BE2C (cell line): ENCODE measurements around the gene ZBTB16.

ENCODE experiments used
- DNase-seq: peaks from one replicate; pipeline ENCODE4 v3.0.0-alpha.2; 2020
- H3K27me3 ChIP-seq: fragments of 250-450 bp; sonication (Bioruptor Pico); 2 replicates; pipeline ENCODE4 v1.5.1; 2020; ENCODE audit warnings: mild to moderate bottlenecking
- H3K36me3 ChIP-seq: fragments of 250-450 bp; sonication (Bioruptor Pico); 2 replicates; pipeline ENCODE4 v1.5.1; 2020; ENCODE audit warnings: mild to moderate bottlenecking
- H3K4me1 ChIP-seq: fragments of 250-450 bp; sonication (Bioruptor Pico); 2 replicates; pipeline ENCODE4 v1.5.1; 2020
- H3K4me3 ChIP-seq: 2 replicates; pipeline ENCODE4 v1.5.1; 2011; ENCODE audit warnings: low read depth, low read length
- H3K9me3 ChIP-seq: fragments of 250-450 bp; sonication (Bioruptor Pico); 2 replicates; pipeline ENCODE4 v1.5.1; 2020
- TF ChIP-seq, protein P1 (sequence below): IDR thresholded peaks from 2 replicates; pipeline ENCODE4 v1.5.1; 2012; ENCODE audit warnings: mild to moderate bottlenecking, low read depth, low read length

ZBTB16 gene

DNA sequence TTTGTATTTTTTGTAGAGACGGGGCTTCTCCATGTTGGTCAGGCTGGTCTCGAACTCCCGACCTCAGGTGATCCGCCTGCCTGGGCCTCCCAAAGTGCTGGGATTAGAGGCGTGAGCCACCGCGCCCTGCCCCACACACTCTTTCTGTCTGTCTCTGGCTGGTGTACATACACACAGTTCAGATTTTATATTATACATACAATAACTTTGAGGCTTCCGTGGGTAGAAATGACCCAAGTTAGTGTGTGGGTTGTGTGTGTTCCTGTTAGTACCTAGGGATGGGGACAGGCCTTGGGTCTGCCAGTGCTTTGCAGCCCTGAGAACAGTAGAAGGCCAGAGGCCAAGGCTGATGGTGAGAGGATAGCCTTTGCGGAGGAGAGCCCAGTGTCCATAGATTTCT lies 2.8 kb downstream of the ZBTB16 start:
- Histone ChIP-seq H3K9me3 (no peaks in the 10 kb centered on the region), H3K27me3 (peaks cover 94% of the 10 kb centered on the region), H3K4me1 (no peaks in the 10 kb centered on the region), H3K4me3 (no peak overlapping the region), H3K36me3 (no peaks in the 10 kb centered on the region)
- DNase-seq: no peak
- TF ChIP-seq, protein P1, sequence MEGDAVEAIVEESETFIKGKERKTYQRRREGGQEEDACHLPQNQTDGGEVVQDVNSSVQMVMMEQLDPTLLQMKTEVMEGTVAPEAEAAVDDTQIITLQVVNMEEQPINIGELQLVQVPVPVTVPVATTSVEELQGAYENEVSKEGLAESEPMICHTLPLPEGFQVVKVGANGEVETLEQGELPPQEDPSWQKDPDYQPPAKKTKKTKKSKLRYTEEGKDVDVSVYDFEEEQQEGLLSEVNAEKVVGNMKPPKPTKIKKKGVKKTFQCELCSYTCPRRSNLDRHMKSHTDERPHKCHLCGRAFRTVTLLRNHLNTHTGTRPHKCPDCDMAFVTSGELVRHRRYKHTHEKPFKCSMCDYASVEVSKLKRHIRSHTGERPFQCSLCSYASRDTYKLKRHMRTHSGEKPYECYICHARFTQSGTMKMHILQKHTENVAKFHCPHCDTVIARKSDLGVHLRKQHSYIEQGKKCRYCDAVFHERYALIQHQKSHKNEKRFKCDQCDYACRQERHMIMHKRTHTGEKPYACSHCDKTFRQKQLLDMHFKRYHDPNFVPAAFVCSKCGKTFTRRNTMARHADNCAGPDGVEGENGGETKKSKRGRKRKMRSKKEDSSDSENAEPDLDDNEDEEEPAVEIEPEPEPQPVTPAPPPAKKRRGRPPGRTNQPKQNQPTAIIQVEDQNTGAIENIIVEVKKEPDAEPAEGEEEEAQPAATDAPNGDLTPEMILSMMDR: no peak

DNA sequence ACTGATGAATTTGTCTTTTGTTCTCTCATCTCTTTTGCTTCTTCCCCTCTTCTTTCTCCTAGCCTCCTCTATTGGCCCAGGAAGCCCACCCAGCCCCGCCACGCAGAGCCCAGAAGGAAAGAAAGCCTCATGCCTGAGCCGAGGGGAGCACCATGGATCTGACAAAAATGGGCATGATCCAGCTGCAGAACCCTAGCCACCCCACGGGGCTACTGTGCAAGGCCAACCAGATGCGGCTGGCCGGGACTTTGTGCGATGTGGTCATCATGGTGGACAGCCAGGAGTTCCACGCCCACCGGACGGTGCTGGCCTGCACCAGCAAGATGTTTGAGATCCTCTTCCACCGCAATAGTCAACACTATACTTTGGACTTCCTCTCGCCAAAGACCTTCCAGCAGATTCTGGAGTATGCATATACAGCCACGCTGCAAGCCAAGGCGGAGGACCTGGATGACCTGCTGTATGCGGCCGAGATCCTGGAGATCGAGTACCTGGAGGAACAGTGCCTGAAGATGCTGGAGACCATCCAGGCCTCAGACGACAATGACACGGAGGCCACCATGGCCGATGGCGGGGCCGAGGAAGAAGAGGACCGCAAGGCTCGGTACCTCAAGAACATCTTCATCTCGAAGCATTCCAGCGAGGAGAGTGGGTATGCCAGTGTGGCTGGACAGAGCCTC lies 3.8 kb downstream of the ZBTB16 start:
- no peak overlapping the region for H3K4me3 ChIP-seq
- DNase-seq: no peak
- no peaks in the 10 kb centered on the region for H3K36me3 ChIP-seq
- TF ChIP-seq, protein P1: no peak
- peaks cover 87% of the 10 kb centered on the region for H3K27me3 ChIP-seq
- no peaks in the 10 kb centered on the region for H3K9me3 ChIP-seq
- H3K4me1 ChIP-seq: no peaks in the 10 kb centered on the region

DNA sequence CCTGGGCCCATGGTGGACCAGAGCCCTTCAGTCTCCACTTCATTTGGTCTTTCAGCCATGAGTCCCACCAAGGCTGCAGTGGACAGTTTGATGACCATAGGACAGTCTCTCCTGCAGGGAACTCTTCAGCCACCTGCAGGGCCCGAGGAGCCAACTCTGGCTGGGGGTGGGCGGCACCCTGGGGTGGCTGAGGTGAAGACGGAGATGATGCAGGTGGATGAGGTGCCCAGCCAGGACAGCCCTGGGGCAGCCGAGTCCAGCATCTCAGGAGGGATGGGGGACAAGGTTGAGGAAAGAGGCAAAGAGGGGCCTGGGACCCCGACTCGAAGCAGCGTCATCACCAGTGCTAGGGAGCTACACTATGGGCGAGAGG lies 4.3 kb downstream of the ZBTB16 start:
- Histone ChIP-seq H3K4me1 (no peaks in the 10 kb centered on the region), H3K36me3 (no peaks in the 10 kb centered on the region)

DNA sequence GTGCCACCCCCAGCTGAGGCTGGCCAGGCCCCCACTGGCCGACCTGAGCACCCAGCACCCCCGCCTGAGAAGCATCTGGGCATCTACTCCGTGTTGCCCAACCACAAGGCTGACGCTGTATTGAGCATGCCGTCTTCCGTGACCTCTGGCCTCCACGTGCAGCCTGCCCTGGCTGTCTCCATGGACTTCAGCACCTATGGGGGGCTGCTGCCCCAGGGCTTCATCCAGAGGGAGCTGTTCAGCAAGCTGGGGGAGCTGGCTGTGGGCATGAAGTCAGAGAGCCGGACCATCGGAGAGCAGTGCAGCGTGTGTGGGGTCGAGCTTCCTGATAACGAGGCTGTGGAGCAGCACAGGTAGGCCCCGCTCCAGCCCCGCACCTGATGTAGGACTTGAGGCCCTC lies 4.7 kb downstream of the ZBTB16 start:
- H3K36me3 ChIP-seq: no peaks in the 10 kb centered on the region
- TF ChIP-seq, protein P1: no peak
- no peaks in the 10 kb centered on the region for H3K4me1 ChIP-seq
- H3K27me3 ChIP-seq: peaks cover 78% of the 10 kb centered on the region
- no peaks in the 10 kb centered on the region for H3K9me3 ChIP-seq
- H3K4me3 ChIP-seq: no peak overlapping the region
- no peak for DNase-seq

More for the DNA sequence above, 4.3 kb downstream of the ZBTB16 start:
- H3K9me3 ChIP-seq: no peaks in the 10 kb centered on the region
- no peak overlapping the region for H3K4me3 ChIP-seq
- H3K27me3 ChIP-seq: peaks cover 82% of the 10 kb centered on the region
- TF ChIP-seq, protein P1: no peak
- DNase-seq: no peak

DNA sequence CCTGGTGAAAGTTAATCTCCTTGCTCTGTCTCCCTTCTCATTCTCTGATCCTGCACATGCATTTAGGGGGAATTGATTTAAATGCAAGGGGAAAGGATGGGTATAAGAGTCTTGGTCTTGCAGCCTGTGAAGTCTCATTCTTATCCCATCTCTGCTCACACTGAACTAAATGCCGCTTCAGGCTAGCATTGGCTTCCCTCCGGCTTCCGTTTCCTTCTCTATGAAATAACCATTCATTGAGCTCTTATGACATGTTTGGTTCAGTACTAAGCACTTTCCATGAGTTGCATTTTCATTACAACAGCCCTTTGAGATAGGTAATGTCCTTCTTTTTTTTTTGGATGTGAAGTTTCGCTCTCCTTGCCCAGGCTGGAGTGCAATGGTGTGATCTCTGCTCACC lies 5.6 kb downstream of the ZBTB16 start:
- peaks cover 71% of the 10 kb centered on the region for H3K27me3 ChIP-seq
- H3K36me3 ChIP-seq: no peaks in the 10 kb centered on the region
- no peak for DNase-seq
- no peaks in the 10 kb centered on the region for H3K9me3 ChIP-seq
- no peak overlapping the region for H3K4me3 ChIP-seq
- no peaks in the 10 kb centered on the region for H3K4me1 ChIP-seq
- TF ChIP-seq, protein P1: no peak

DNA sequence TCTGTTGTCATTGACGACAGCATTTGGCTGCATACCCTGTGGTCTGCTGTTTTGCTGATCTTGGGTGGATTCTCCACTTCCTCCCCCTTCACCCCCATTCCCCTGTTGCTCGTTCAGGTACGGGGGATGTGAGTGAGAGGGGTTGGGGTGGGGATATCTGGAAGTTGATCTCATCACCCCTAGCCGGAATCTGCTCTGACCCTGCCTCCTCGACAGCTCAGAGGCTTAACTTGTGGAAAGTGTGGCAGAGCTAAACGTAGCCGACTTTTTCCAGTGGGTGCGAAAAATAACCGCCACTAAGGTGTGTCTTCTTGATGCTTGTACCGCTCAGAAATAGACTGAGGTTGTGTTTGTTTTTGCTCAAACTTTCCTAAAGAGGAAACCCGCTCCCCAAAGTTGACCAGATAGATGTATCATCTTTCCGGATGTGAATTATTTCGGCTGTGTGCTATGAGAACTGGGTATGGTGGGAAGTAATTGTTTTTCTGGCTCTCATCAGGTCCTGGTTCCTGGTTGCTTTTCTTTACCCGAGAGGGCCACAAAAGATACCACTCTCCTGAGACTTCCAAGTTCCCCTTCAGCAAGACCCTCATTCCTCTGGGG lies 6.6 kb downstream of the ZBTB16 start:
- Histone ChIP-seq H3K36me3 (no peaks in the 10 kb centered on the region), H3K9me3 (no peaks in the 10 kb centered on the region), H3K27me3 (peaks cover 66% of the 10 kb centered on the region), H3K4me1 (no peaks in the 10 kb centered on the region), H3K4me3 (no peak overlapping the region)
- TF ChIP-seq, protein P1: no peak
- DNase-seq: no peak
